ENCODE data around the gene CCNJL. TPM values are rescaled to one million over a fixed set of nuclear protein-coding genes. Genes with fewer than 3 reads are reported as not detected.
"Not testable (repeated sequence)": the region's sequence is repeated elsewhere in the genome, so short reads cannot be mapped to it uniquely, and the experiment has no call there.

Gene CCNJL
- total RNA-seq, 1 donor from 2014 or later, result 16.6 TPM

DNA sequence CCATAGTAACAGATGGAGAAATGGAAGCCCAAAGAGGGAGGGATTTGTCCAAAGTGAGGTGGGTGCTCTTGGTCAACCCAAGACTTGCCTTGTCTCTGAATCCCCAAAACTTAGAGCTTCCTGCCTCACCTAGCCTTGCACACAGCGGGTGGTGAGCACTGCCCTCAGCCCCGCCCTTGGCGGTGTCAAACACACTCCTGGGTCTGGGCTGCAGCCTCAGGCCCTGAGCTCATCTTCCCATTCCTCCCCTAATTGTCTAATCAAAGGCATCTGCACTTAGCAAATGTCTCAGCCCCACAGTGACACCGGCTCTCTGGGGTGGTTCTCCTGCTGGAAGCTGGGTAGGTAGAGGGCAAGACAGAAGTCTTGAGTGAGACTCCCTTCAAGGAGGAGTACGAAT lies 62.1 kb downstream of the CCNJL start:
- intact Hi-C loops (cut with DNase I), result no loop called here
- H3K27ac ChIP-seq, result no peak overlapping the region
- TF ChIP-seq, protein P1, sequence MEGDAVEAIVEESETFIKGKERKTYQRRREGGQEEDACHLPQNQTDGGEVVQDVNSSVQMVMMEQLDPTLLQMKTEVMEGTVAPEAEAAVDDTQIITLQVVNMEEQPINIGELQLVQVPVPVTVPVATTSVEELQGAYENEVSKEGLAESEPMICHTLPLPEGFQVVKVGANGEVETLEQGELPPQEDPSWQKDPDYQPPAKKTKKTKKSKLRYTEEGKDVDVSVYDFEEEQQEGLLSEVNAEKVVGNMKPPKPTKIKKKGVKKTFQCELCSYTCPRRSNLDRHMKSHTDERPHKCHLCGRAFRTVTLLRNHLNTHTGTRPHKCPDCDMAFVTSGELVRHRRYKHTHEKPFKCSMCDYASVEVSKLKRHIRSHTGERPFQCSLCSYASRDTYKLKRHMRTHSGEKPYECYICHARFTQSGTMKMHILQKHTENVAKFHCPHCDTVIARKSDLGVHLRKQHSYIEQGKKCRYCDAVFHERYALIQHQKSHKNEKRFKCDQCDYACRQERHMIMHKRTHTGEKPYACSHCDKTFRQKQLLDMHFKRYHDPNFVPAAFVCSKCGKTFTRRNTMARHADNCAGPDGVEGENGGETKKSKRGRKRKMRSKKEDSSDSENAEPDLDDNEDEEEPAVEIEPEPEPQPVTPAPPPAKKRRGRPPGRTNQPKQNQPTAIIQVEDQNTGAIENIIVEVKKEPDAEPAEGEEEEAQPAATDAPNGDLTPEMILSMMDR (IDR thresholded peaks at IDR 0.05), result no peak
- no peak overlapping the region for H3K4me3 ChIP-seq
- DNase-seq (no peak), ATAC-seq (no peak)
- H3K9me3 ChIP-seq, result no peaks in the 10 kb centered on the region
- H3K4me1 ChIP-seq, result no peaks in the 10 kb centered on the region
- H3K27me3 ChIP-seq, result no peaks in the 10 kb centered on the region
- H3K36me3 ChIP-seq, result peaks cover 10% of the 10 kb centered on the region

DNA sequence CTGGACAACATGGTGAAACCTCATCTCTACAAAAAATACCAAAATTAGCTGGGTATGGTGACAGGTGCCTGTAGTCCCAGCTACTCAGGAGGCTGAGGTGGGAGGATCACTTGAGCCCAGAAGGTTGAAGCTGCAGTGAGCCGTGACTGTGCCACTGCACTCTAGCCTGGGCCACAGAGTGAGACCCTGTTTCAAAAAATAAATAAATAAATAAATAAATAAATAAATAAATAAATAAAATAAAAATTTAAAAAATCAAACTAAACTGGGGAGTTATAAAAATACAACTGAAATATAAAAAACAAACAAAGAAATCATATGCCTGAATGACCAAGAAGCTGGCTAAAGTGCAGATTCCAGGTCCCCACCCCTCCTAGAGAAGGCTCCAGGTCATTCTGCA lies 62.8 kb downstream of the CCNJL start:
- not testable (repeated sequence) for H3K27ac ChIP-seq, ATAC-seq

DNA sequence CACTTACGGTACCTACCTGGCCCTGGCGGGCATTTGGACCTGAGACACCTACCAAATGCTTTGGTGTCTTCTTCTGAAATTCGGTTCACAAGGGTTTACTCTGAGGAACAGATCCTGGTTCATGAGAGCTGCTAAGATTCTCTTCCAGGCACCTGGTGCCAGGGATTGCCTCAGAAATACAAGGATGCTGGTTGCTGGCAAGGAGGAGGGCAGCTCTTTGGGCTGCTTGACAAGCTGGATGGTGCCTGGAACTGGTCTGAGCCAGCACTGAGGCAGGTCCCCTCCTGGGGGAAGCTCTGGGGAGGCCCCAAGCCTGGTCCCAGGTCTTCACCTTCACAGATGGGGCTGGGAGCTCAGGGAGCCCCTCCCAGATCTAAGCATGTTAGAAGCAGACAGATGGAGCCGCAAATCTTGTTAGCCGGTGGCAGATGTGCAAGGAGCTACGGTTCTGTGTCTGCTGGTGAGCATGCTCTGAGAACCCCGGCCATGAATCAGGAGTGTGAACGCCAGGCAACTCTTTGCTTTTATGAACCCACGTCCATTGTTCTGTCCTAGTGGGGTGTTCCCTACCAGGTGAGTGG lies 66.8 kb downstream of the CCNJL start:
- no peaks in the 10 kb centered on the region for H3K36me3 ChIP-seq
- H3K9me3 ChIP-seq, result no peaks in the 10 kb centered on the region
- no peak overlapping the region for H3K27ac ChIP-seq
- no peak for DNase-seq
- H3K27me3 ChIP-seq, result no peaks in the 10 kb centered on the region
- intact Hi-C loops (cut with DNase I), result no loop called here
- no peaks in the 10 kb centered on the region for H3K4me1 ChIP-seq
- H3K4me3 ChIP-seq, result no peak overlapping the region
- peak; percentile 37 for ATAC-seq
- TF ChIP-seq, protein P1 (IDR thresholded peaks at IDR 0.05), result no peak

More for the DNA sequence above, 62.8 kb downstream of the CCNJL start:
- H3K36me3 ChIP-seq; H3K27me3 ChIP-seq; intact Hi-C loops (cut with DNase I); DNase-seq; H3K9me3 ChIP-seq; H3K4me1 ChIP-seq; H3K4me3 ChIP-seq: not testable (repeated sequence)

DNA sequence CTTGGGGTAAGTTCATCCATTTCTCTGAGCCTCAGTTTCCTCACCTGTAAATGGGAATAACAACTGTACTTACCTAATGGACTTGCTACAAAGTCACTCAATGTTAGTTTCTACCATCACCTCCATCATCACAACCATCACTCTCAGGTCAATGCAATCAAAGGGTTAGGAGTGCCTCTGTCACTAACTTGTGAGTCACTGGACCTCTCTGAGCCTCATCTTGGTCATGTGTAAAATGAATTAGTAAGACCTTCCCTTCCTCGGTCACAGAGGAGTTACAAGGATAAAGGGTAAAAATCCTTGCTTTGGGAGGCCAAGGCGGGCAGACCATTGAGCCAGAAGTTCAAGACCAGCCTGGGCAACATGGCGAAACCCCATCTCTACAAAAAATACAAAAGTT lies 70.2 kb downstream of the CCNJL start:
- no peak for ATAC-seq
- intact Hi-C loops (cut with DNase I), result no loop called here
- H3K27ac ChIP-seq, result no peak overlapping the region
- H3K36me3 ChIP-seq, result no peaks in the 10 kb centered on the region
- TF ChIP-seq, protein P1 (IDR thresholded peaks at IDR 0.05), result no peak
- no peak overlapping the region for H3K4me3 ChIP-seq
- no peaks in the 10 kb centered on the region for H3K27me3 ChIP-seq
- no peak for DNase-seq
- H3K9me3 ChIP-seq, result no peaks in the 10 kb centered on the region
- H3K4me1 ChIP-seq, result no peaks in the 10 kb centered on the region

DNA sequence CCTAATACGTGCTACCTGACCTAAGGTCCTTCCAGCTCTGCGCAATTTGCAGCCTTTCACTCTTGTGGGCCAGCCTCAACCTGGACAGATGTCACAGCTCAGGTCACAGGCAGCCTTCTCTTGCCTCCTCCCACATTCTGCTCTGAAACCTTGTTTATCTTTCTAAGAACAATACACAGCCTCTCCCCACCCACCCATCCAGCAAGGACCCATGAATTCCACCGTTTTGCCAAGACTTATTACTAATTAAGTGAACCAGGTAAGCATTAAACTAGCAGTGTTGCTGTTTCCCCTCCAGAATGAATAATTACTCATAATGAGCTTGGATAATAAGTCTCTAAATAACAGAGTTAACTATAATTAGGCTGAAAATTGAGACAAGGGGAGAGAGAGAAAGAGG lies 72.0 kb downstream of the CCNJL start:
- DNase-seq (no peak), ATAC-seq (peak; percentile 38)
- H3K4me3 ChIP-seq, result no peak overlapping the region
- no peaks in the 10 kb centered on the region for H3K27me3 ChIP-seq
- no peak overlapping the region for H3K27ac ChIP-seq
- TF ChIP-seq, protein P1 (IDR thresholded peaks at IDR 0.05), result no peak
- intact Hi-C loops (cut with DNase I), result no loop called here
- no peaks in the 10 kb centered on the region for H3K9me3 ChIP-seq
- no peaks in the 10 kb centered on the region for H3K36me3 ChIP-seq
- H3K4me1 ChIP-seq, result no peaks in the 10 kb centered on the region

DNA sequence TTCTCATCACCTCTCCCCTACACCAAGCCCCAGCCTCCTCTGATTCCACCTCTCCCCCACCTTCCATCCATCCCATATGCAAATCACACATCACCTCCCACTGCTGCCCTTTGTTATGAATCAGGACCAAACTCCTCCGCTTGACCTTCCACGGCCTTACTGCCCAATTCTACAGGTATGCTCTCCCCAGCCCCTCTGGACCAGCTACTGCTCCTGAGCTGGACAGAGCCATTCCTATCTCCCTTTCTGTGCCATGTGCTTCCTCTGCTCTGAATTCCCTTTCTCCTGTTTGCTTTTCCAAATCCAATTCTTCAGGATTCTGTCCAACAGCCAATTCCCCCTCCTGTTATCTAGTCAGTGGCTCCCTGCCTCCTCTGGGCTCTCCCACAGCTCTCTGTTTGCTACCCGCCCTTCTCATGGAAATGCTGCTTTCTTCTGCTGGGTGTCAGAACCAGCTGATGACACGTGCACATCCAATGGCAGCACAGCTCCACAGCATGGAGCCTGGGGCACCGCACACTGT lies 74.7 kb downstream of the CCNJL start:
- no peak for ATAC-seq
- TF ChIP-seq, protein P1 (IDR thresholded peaks at IDR 0.05), result no peak
- intact Hi-C loops (cut with DNase I), result no loop called here

More for the DNA sequence above, 74.7 kb downstream of the CCNJL start:
- no peak overlapping the region for H3K27ac ChIP-seq
- DNase-seq, result no peak
- no peaks in the 10 kb centered on the region for H3K36me3 ChIP-seq
- H3K27me3 ChIP-seq, result no peaks in the 10 kb centered on the region
- H3K4me1 ChIP-seq, result no peaks in the 10 kb centered on the region
- no peaks in the 10 kb centered on the region for H3K9me3 ChIP-seq
- H3K4me3 ChIP-seq, result no peak overlapping the region
